ENCODE results near the gene SPOCD1.

- TF ChIP-seq POLR2A (IDR thresholded peaks at IDR 0.05) (no peak), CTCF (IDR thresholded peaks at IDR 0.05) (no peak), POLR2AphosphoS5 (IDR thresholded peaks at IDR 0.05) (no peak)
Observed at GRCh38 chr1:31856140-31856539, 40.3 kb upstream of the SPOCD1 start.

All from prostate gland (tissue), 2 donors.